22Rv1 (cell line): ENCODE results near the gene PNMA6F.

Experiments used
- ZFX ChIP-seq: fragments of 450-650 bp; IDR thresholded peaks from 2 replicates; pipeline ENCODE4 v1.6.1; 2017; ENCODE audit warnings: antibody characterized with exemption, borderline replicate concordance
- TF ChIP-seq, protein P1 (sequence below): fragments of 450-650 bp; IDR thresholded peaks from 2 replicates; pipeline ENCODE4 v1.5.1; 2017; ENCODE audit warnings: mild to moderate bottlenecking

DNA sequence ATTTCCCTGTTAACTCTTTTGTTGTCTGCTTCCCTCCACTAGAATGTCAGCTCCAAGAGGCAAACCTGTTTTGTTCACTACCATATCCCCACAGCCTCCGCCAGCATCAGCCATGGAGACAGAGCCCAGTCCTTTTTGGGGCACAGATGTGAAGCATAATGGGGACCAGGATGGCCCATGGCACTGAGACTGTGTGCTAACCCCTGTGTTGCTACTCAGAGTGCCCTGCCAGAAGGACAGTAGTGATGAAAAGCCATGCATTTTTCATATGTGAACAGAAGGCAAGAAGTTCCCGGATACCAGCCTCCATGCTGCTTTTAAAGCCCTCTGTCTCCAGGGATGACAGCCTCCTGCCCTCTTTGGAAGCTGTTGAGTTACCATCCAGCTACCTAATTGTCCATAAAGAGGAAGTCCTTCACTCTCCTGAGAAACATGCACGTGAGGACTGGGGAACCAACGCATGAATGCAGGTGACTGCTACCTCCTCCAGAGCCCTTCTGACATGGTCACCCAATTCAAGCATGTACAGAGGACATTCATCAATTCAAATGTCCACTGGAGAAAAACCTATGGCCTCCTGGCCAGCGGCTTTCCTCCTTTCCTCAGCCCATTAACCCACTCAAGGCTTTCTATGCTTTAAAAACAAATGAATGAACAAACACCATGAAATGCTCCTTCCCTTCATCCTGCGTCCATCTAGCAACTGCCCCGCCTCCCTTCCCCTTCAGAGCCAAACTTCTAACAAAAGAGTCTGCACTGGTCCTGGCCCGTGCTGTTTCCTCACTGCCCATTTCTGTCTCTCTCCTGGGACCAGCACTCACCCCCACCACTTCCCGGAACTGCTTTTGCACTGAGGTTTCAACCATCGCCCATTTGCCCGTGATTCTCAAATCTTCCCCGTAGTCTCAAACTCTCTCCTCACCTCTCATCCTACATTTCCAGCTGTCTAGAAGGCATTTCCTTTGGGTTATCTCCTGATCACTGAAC is 18.0 kb downstream of the PNMA6F start:
- TF ChIP-seq, protein P1, sequence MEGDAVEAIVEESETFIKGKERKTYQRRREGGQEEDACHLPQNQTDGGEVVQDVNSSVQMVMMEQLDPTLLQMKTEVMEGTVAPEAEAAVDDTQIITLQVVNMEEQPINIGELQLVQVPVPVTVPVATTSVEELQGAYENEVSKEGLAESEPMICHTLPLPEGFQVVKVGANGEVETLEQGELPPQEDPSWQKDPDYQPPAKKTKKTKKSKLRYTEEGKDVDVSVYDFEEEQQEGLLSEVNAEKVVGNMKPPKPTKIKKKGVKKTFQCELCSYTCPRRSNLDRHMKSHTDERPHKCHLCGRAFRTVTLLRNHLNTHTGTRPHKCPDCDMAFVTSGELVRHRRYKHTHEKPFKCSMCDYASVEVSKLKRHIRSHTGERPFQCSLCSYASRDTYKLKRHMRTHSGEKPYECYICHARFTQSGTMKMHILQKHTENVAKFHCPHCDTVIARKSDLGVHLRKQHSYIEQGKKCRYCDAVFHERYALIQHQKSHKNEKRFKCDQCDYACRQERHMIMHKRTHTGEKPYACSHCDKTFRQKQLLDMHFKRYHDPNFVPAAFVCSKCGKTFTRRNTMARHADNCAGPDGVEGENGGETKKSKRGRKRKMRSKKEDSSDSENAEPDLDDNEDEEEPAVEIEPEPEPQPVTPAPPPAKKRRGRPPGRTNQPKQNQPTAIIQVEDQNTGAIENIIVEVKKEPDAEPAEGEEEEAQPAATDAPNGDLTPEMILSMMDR: no peak
- no peak for TF ChIP-seq ZFX
